ENCODE measurements around the gene ALOX12.
A peak's percentile ranks its signal among the peaks of the same experiment; 100 is the strongest.

ALOX12 gene

DNA sequence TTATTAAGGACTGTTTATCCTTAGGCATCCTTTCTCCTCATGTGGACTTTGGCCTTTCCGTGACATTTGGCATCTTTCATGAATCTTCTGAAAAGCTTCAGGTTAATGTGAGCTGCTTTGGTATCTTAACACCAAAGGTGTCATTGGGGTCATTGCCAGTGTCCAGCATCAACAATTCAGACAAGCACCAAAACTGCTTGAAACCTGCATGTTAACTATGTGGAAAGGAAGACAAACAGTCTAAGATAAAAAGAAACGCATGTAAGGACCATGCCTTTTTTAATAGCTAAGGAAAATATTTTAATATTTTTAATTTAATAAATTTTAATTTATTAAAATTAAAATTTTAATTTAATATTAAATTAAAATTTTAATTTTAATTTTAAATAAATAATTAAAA, 7.9 kb downstream of the ALOX12 start:
- DNase-seq, result no peak

DNA sequence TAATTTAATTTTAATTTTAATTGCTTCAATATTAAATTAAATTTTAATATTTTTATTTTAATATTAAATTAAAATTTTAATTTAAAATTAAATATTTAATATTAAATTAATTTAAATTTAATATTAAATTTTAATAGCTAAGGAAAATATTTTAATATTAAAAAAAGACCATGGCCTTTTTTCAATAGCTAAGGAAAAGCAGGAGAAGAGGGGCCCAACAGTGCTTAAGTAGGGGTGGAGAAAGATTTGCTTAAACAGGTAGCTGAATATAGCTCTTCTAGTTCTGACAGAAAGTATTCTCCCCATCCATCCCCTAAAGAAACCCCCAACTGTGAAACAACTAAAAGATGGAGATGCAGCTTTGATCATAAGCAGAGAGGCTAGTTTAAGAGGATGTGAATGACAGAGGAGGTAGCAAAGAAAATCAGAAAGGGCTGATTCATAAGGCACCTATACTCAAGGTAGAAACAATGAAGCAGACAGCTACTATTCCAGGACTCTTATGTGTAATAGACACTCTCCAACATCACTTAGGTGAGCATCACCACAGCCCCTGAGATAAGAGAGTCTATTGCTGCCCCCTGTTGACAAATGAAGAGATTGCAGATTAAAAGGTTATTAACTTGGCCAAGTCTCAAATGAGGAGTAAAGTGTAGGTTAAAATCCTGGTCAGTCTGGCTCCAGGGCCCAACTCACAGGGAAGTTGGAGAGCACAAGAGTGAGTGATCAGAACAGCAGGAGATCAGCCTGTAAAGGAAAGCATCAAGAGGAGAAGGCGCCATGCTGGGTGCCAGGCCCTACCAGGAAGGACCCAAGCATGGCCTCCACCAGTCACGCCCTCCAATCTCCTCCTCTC, 8.8 kb downstream of the ALOX12 start:
- DNase-seq, result no peak

DNA sequence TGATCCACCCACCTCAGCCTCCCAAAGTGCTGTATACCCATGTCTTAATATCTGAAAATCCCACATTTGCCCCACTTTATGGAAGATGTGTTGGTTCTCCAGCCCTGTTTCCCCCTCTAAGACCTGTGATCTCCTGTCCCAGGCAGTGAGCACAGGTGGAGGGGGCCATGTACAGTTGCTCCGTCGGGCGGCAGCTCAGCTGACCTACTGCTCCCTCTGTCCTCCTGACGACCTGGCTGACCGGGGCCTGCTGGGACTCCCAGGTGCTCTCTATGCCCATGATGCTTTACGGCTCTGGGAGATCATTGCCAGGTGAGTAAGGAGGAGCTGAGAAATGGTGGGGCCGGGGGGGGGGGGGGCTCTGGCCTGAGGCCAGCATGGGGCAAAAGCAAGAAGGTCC, 9.9 kb downstream of the ALOX12 start:
- DNase-seq, result no peak

DNA sequence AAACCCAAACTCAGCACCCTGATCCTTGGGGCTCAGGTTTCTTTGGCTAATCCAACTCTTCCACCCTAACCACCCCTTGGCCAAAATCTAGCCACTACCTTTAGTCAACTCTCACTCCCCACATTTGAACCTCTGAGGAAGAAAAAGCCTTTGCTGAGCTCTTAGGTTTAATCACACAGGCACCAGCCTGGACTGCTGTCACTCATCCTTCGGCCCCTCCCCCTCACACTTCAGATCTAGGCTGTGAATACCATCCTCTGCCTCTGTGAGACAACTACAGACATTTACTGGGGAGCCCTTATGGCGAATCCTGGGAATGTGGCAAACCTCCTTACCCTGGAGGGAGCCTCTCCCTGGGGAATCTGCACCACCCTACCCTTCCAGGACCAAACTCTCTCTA, 11.3 kb downstream of the ALOX12 start:
- no peak for DNase-seq

DNA sequence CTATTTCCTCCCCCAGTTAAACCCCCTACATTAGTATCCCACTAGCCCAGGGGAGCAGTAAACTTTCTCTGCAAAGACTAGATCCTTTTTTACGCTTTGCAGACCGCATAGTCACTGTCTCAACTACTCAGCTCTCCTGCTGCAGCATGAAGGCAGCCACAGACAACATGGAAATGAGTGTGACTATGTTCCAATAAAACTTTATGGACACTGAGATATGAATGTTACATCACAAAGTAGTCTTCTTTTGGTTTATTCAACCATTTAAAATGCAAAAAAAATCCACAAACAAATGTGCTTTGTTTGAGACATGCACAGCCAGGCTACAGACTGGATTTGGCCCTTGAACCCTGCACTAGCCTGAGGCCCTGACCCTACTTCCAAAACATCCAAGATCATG, 14.7 kb downstream of the ALOX12 start:
- DNase-seq, result no peak

DNA sequence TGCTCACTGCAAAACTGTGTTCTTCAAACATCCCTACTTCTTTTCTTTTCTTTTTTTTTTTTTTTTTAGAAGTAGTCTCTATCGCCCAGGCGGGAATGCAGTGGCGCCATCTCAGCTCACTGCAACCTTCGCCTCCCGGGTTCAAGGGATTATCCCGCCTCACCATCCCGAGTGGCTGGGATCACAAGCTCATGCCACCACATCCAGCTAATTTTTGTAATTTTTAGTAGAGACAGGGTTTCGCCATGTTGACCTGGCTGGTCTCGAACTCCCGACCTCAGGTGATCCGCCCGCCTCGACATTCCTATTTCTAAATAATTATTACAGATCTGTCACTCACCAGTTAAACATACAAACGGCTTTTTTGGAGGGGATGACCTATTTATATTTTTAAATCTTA, 15.6 kb downstream of the ALOX12 start:
- DNase-seq, result no peak

DNA sequence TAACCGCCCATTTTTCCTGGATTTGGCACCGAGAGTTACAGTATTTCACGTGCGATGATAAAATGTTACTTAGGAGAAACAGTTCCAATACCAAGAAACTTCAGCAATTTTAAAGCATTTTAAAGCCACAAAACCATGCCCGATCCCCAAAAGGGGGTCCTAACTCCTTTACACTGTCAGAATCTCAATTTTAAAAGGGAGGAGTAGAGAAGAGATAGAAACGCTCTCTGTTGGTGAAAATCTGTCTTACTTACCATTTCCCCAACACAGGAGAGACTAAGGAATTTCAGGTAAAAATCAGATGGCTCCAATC, 16.0 kb downstream of the ALOX12 start:
- no peak for DNase-seq

DNA sequence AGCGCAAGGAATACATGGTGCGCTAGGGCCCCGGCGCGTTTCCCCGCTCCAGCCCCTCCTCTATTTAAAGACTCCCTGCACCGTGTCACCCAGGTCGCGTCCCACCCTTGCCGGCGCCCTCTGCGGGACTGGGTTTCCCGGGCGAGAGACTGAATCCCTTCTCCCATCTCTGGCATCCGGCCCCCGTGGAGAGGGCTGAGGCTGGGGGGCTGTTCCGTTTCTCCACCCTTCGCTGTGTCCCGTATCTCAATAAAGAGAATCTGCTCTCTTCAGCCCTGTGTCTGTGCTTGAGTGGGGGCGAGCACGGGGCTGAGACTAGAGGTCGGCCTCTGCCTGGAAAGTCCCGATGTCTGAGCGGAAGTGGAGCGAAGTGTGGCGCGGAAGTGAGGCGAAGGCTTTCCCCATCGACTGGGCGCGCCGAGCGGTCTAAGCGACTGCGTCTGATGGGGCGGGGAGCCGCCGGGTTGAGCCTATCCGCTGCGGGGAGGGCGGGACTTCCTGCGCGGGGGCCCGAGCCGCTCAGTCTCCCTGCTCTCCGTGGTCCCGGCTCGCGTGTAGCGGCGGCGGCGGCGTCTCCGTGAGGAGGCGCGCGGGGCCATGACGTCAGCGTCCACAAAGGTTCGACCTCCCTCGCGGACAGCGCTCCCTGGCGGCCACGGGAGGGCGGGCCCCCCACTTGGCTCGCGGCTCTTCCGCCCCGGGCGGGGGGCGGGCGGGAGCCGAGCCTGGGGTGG, 18.6 kb downstream of the ALOX12 start:
- peak; percentile 93 for DNase-seq

DNA sequence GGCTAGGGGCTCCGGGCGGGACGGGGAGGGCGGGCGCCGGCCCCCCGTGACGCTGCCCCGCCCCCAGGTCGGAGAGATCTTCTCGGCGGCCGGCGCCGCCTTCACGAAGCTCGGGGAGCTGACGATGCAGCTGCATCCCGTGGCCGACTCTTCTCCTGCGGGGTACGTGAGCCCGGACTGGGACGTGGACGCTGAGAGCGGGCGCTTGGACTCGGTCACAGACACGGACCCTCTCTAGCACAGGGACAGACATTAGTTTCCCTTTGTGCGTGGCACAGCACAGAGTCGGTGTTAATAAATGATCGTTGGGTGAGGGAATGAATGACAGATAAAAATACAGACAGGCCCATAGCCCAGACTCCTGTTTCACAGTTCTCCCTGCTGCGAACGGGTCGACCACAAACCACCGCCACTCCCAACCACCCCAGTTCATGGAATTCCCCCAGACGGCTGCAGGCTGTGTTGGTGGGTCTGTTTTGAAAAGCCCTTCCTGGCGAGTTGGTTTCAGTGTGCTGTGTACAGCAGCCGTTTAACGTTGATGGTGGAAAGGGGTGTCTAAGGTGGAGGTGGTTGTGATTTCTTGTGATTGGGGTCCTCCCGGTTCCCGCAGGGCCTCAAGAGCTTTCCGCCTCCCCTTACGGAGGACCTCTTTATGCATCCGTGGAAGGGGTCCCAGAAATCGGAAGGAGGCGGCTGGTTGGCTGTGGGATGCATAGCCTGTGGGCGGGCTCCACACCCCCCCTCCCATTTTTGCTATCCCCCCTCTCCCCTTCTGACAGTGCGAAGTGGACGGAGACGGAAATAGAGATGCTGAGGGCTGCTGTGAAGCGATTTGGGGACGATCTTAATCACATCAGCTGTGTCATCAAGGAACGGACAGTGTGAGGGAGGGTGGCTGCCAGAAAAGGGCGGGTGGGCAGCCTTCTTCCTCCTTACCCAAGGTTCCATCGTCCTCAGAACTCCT, 19.4 kb downstream of the ALOX12 start:
- DNase-seq, result peak; percentile 62

DNA sequence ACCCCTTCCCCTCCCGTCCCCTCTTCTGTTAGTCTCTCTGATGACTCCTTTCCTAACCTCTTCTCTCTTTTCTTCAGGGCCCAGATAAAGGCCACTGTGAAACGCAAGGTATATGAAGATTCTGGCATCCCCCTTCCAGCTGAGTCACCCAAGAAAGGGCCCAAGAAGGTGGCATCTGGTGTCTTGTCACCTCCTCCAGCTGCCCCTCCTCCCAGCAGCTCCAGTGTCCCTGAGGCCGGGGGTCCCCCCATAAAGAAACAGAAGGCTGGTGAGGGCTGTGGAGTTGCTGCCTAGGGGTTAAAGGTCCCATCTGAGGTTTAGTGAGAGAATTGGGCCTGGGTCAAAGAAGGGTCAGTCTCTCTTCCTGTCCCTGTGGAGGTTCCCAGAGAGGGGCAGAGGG, 20.6 kb downstream of the ALOX12 start:
- no peak for DNase-seq

DNA sequence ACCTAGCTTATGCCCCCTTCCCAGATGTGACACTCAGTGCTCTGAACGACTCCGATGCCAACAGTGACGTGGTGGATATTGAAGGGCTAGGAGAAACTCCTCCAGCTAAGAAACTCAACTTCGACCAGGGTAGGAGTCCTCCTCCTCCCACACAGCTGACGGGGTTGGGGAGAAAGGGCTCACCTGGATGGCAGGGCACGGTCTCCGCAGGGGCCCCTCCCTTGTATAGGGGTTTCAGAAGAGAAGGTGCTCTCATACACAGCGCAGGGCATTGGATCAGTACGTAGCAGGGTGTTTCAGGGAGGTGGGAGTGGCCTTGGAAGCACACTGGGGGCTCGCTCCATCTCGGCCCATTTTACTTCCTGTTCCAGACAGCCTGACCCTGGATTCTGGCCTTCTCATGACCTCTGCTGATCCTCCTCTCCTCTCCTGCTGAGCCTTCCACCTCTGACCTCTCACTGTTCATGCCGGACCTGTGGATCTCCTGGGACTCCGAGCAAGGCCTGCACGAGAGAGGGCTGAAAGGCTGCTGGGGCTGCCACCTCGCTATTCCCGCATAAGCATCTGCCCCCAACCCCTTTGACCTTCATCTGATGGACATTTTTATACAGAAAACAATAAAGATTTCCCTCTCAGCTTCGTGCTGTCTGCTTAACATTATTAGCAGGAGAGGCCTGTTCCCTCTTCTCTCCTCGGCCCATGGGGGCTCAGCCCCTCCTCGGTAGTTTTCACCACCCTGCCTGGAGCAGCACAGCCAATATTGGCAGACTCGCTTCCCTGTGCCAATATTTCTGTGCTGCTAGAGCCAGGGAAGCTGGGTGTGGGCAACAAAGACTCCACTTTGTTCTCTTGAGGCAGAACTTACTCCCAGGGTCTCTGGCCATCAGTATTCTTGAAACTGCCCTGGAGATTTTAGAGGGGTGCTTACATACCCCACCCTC, 21.3 kb downstream of the ALOX12 start:
- DNase-seq, result no peak

DNA sequence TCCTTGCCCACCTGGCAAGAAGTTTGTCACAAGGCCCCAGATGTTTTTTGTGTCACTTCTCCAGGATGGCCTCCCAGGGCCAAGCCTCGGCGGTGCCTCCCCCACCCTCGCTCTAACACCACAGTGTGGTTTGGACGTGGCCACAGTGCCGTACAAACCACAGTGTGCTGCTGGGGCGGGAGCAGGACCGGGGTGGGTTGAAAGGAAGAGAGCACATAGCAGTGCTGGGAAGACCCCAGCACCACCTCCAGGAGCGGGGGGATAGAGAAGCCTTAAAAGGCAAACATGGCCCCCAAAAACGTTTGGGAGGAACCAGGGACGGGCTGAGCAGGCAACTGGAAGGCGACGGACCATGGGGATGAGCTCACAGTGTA, 22.0 kb downstream of the ALOX12 start:
- DNase-seq, result no peak

DNA sequence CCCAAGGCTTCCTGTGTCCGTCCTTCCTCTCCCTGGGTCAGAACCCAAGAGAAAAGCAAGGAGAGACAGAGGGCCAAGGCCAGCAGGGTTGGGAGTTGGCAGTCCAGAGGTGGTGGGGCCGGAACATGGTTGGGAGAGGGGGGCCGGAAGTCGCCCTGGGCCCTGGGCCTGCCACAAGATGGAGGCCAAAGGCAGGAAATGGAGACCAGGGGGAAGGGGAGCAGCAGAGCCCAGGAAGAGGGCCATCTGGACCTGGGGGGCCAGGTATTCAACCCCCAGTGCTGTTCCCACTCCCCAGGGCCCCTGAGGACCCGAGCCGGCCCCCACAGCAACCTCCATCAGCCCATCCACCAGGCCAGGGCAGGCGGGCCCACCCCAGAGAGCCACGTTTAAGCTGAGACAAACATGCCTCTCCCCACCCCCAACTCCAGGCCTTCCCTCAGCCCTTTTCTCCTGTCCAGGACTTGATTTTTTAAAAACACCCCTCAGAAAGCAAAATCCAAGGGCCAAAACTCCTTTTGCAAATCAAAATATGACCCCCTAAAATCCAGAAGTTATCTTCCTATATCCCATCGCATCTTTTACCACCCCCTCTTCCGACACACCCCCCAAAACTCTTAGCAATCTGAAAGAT, 22.6 kb downstream of the ALOX12 start:
- DNase-seq, result no peak

DNA sequence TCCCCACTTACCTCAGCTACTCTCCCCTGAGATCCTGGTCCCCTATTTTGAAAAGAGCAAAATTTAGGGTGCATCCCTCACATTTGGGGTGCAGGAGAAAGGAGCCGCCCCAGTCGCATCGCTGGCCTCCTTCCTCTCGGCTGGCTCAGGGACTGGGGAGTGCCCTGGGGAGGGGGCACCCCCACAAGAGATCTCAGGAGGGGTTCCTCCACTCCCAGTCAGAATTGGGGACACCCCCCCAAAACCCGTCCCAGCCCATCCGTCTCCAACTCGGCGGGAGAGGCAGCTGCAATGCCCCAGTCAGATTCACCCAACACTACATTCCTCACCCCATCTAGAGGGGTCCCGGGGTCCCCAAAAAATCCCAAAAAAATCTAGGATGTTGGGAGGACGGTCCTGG, 23.5 kb downstream of the ALOX12 start:
- DNase-seq, result no peak

DNA sequence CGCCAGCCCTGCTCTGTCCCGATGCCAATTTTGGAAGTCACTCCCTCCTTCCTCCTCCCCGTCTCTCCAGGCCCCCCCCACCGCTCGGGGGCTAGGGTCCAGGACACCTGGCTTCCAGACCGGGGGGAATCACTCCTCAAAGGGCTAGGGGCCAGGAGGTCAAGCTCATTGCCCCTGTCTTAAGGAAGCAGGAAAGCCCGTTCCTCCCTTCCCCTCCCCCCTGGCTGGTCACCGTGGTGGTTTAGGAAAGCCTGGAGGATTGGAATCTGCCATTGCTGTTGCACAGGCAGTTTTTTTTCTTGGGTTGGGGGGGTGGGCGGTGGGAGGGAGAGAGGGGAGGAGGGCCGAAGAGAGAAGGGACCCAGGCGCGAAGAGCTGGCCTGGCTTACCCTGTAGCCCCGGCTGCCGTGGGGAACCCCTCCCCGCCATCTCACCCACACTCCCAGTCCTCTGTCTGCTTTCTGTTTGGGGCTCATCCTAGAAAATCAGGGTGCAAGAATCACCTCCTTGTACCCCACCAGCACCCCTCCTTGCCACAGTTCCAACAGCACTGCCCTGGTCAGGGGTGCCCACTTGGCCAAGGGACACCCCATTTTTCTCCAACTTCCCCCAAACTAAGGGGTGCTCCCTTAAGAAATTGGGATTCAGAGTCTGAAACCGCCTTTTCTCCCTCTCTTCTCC, 24.1 kb downstream of the ALOX12 start:
- no peak for DNase-seq

DNA sequence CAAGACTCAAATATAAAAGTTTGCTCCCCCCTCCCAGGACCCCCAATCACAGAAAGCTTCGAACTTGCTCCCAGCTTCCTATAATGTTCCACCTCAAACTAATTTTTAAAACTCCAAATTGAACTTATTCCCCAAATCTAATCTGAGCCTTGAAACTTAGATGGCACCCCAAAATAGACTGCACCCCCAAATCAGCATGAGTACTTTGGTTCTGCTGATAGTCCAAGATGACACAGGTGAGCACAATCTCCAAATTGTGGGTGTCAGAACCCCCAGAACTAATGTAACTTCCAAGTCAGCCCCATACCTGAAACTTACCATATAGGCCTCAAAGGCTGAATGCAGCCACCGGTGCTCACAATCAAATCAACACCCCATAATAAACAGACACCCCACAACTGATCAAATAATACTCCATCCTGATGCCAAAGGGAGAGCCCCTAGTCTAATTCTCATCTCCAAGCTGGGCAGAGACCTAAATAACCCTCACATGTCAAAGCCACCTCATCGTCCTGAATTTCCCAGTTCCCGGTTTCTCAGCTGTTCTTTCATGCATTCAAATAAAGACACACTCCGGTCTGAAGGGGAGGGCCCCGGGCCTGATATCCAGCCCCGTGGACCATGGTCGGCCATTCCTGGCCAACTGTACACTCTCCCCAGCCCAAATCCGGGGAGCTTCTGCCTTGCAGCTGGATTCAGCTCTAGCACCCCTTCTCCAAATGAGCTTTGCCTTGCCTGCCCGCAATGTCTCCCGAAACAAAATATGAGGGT, 25.2 kb downstream of the ALOX12 start:
- no peak for DNase-seq

DNA sequence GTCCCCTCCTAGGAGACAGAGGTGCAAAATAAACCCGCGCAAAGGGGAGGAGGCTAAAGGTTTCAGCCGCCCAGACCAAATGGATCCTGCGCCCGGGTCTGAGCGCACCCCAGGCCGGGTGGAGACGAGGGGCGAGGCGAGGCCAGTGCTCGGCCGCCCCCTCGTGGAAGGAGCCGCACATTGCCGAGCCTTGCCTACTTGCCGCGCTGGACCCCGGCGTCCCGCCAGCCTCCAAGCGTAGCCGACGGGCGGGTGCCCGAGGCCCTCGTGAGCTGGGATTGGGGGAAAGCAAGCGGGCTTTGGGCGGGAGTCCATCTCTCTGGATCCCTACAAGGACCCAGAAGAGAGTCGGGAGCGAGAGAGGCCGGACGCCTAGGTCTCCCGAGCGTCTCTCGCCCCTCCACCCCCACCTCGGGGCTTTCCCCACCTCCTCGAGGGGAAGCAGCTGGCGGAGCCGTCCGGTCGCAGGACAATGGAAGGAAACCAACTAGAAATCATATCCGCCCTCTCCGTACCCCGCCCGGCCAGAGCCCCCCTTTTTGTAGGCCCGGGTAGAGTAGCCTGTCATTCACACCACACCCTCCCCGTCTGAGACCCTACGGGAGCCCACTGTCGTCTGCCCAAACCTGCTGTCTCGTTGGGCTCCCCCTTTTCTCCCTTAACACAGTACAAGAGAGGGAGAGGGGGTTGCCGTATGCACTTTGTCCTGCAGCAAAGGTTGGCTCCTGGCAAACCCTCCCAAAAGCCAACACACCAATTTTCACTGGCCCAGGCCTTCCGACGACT, 26.3 kb downstream of the ALOX12 start:
- peak; percentile 70 for DNase-seq

DNA sequence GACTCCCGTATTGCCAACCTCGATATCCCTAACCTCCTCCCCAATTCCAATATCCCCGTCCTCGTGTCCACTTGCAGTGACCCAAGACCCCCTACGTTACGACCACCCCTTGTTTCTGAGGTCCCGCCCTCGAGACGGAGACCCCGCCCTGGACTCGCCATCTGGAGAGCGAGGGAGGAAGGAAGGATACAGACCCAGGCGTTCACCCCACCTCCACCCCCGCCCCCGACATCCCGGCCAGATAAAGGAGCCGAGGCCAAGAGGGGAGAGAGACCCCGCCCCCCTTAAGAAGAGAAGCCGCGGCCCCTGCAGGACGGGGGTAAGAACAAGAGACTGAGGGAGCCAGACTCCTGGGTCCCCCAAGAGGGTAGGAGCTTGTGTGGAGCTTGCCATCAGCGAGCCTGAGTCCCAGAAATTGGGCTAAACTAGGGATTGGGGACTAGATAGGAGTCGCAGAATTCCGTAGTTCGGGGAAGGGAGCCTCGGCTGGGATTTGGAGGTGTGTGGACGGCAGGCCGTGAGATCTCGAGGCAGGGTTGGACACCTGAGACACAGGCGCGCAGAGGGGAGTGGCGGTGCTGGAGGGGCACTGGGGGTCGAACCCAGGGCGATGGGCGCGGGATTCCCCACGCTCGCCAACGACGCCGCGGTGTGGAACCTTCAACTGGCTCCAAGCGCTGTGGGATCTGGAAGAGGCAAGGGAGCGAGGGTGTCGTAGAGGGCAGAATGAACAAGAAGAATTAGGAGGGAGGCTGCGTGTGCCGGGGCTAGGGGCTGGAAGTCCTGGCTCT, 27.1 kb downstream of the ALOX12 start, which contains the start of gene BCL6B:
BCL6B (plus strand) TSS at position 270 of the 791 bp plus-strand sequence. CDS start 622 bp downstream, outside the sequence.
- no peak for DNase-seq

All from activated T-cell treated with anti-CD3 and anti-CD28 coated beads for 4 hours (primary cell).